Caco-2 (cell line): ENCODE results near the gene LRRC26. TPM values are rescaled to one million over a fixed set of nuclear protein-coding genes. Genes with fewer than 3 reads are reported as not detected.

Source experiments
- BruUV-seq: library from RNA; stranded (reverse); fragments of 400-500 nt; replicated peaks from 2 replicates; lab custom pipeline; 2021; lab: Mats Ljungman, UMichigan
- CTCF ChIA-PET: fragments of 300-600 bp; sonication (Branson Sonifier 250); formaldehyde crosslinking; loops from one replicate; lab custom pipeline; 2022; ENCODE audit warnings: antibody characterized with exemption; lab: Charles Lee
- POLR2A ChIA-PET: fragments of 300-600 bp; sonication (Branson Sonifier 250); formaldehyde crosslinking; loops from one replicate; lab custom pipeline; 2022; ENCODE audit warnings: antibody characterized with exemption; lab: Charles Lee
- DNase-seq, 2 experiments: peaks; one replicate each; pipeline versions ENCODE4 v3.0.0 to v3.0.0-alpha.2; 2020 to 2022
- H3K27me3 ChIP-seq: replicated peaks from 2 replicates; pipeline ENCODE4 v1.6.0; 2011; ENCODE audit warnings: low read length; ENCODE audit not compliant: control insufficient read depth, insufficient read depth
- H3K36me3 ChIP-seq: 2 replicates; pipeline ENCODE4 v1.5.1; 2011; ENCODE audit warnings: low read length; ENCODE audit not compliant: control insufficient read depth, insufficient read depth
- H3K4me1 ChIP-seq: fragments of 250-450 bp; sonication (Bioruptor Pico); 2 replicates; pipeline ENCODE4 v1.5.1; 2020; ENCODE audit warnings: mild to moderate bottlenecking
- H3K4me3 ChIP-seq: 2 replicates; pipeline ENCODE4 v1.5.1; 2011; ENCODE audit warnings: low read depth, mild to moderate bottlenecking, control low read depth, low read length
- H3K9me3 ChIP-seq: fragments of 250-450 bp; sonication (Bioruptor Pico); 2 replicates; pipeline ENCODE4 v1.5.1; 2020; ENCODE audit warnings: mild to moderate bottlenecking, moderate library complexity
- H3K27ac Mint-ChIP-seq: one replicate; pipeline ENCODE4 v1.8.0; 2022; ENCODE audit warnings: mixed read lengths; ENCODE audit not compliant: unreplicated experiment
- H3K27me3 Mint-ChIP-seq: one replicate; pipeline ENCODE4 v1.8.0; 2022; ENCODE audit warnings: mixed read lengths; ENCODE audit not compliant: insufficient read depth, unreplicated experiment
- H3K36me3 Mint-ChIP-seq: one replicate; pipeline ENCODE4 v1.8.0; 2022; ENCODE audit warnings: mild to moderate bottlenecking, mixed read lengths; ENCODE audit not compliant: insufficient read depth, unreplicated experiment
- H3K4me1 Mint-ChIP-seq: one replicate; pipeline ENCODE4 v1.8.0; 2022; ENCODE audit warnings: low read depth, mixed read lengths; ENCODE audit not compliant: unreplicated experiment
- H3K4me3 Mint-ChIP-seq: one replicate; pipeline ENCODE4 v1.8.0; 2022; ENCODE audit warnings: mild to moderate bottlenecking, moderate library complexity, mixed read lengths; ENCODE audit not compliant: unreplicated experiment
- H3K9me3 Mint-ChIP-seq: one replicate; pipeline ENCODE4 v1.8.0; 2022; ENCODE audit warnings: mixed read lengths; ENCODE audit not compliant: unreplicated experiment
- intact Hi-C: fragments of 100-400 bp; cut with micrococcal nuclease; formaldehyde crosslinking; loops from one replicate; pipeline ENCODE4 v1.10.0; 2022; ENCODE audit not compliant: unreplicated experiment
- total RNA-seq: library from RNA; stranded (reverse); gene quantifications from 2 replicates; pipeline ENCODE4 v1.2.3, GENCODE V29; 2022
- TF ChIP-seq, protein P1 (sequence below), 2 experiments: fragments of 200-600 bp in 1 of 2; IDR thresholded peaks; 1 replicate in 1 of 2; 2 replicates in 1 of 2; pipeline versions ENCODE4 v1.5.1 to v1.8.0; 2011 to 2022; ENCODE audit warnings: antibody characterized with exemption in 1 of 2, control low read depth in 1 of 2, inconsistent platforms in 1 of 2, low read depth in 1 of 2, low read length in 1 of 2, mild to moderate bottlenecking in 1 of 2, moderate library complexity in 1 of 2; ENCODE audit not compliant: insufficient read depth in 1 of 2, severe bottlenecking in 1 of 2, unreplicated experiment in 1 of 2

LRRC26 gene
- total RNA-seq, 1 experiment from 2014 or later: 2.9 TPM

DNA sequence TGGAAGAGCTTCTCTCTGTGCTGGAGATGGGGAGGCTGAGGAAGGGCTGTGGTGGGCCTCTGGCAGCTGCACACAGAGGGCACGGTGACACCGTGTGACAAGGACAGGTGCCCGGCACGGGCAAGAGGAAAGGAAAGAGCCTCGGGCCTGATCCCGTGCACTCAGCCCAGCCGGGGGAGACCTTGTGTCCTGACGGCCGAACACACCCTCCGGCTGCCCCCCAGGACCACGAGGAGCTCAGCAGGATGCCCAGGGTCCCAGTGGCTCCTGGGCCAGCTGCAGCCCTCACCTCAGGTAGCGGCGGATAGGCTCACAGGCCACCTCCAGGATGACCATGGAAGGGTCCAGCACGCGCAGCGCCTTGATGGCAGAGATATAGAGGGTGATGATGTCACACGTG, 13.0 kb upstream of the LRRC26 start:
- Mint-ChIP-seq H3K27ac (no peak overlapping the region), H3K4me1 (peaks cover 13% of the 10 kb centered on the region), H3K4me3 (no peak overlapping the region), H3K36me3 (peaks cover 37% of the 10 kb centered on the region), H3K9me3 (no peaks in the 10 kb centered on the region), H3K27me3 (no peaks in the 10 kb centered on the region)
- intact Hi-C loops: no loop called here
- POLR2A ChIA-PET: no interaction called here
- Histone ChIP-seq H3K4me1 (peaks cover 7% of the 10 kb centered on the region; the same call in 1 of the 2 replicates), H3K4me3 (no peak overlapping the region), H3K36me3 (peaks cover 2% of the 10 kb centered on the region), H3K9me3 (no peaks in the 10 kb centered on the region), H3K27me3 (no peaks in the 10 kb centered on the region)
- DNase-seq: no peak
- BruUV-seq: no TSS peak
- CTCF ChIA-PET: interaction anchor here (0.8 kb wide), 1 partner anchor 42 kb away, joined by 3 read pairs; no protein-coding TSS in a partner anchor
- TF ChIP-seq, protein P1, sequence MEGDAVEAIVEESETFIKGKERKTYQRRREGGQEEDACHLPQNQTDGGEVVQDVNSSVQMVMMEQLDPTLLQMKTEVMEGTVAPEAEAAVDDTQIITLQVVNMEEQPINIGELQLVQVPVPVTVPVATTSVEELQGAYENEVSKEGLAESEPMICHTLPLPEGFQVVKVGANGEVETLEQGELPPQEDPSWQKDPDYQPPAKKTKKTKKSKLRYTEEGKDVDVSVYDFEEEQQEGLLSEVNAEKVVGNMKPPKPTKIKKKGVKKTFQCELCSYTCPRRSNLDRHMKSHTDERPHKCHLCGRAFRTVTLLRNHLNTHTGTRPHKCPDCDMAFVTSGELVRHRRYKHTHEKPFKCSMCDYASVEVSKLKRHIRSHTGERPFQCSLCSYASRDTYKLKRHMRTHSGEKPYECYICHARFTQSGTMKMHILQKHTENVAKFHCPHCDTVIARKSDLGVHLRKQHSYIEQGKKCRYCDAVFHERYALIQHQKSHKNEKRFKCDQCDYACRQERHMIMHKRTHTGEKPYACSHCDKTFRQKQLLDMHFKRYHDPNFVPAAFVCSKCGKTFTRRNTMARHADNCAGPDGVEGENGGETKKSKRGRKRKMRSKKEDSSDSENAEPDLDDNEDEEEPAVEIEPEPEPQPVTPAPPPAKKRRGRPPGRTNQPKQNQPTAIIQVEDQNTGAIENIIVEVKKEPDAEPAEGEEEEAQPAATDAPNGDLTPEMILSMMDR (IDR thresholded peaks at IDR 0.05; ENCODE audit: insufficient read depth in 1 of 2, low read depth in 1 of 2, low read length in 1 of 2, severe bottlenecking in 1 of 2, unreplicated experiment in 1 of 2): no peak

DNA sequence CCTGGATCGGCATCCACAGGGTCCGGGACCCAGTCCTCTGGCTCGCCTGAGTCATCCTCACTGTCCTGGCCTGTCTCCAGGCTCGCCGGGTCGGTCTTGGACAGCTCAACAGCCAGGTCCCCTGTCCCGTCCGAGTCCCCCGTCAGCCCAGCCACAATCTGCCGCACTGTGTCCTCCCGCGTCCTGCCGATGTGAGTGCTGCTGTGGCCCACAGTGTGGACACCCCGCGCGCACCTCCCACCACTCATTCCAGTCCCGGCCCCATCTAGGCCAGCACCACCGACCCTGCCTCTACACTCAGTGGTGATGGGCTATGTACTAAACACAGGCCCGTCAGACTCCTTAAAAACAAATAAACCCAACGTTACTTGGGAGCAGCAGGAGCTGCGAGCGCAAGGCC, 11.8 kb upstream of the LRRC26 start:
- Histone ChIP-seq H3K9me3 (no peaks in the 10 kb centered on the region), H3K4me1 (no peaks in the 10 kb centered on the region), H3K4me3 (no peak overlapping the region), H3K27me3 (no peaks in the 10 kb centered on the region), H3K36me3 (peaks cover 2% of the 10 kb centered on the region)
- Mint-ChIP-seq H3K4me3 (no peak overlapping the region), H3K36me3 (peaks cover 34% of the 10 kb centered on the region), H3K4me1 (peaks cover 2% of the 10 kb centered on the region), H3K27me3 (no peaks in the 10 kb centered on the region), H3K9me3 (no peaks in the 10 kb centered on the region), H3K27ac (no peak overlapping the region)
- TF ChIP-seq, protein P1 (IDR thresholded peaks at IDR 0.05; ENCODE audit: insufficient read depth in 1 of 2, low read depth in 1 of 2, low read length in 1 of 2, severe bottlenecking in 1 of 2, unreplicated experiment in 1 of 2): no peak
- intact Hi-C loops: no loop called here
- no TSS peak for BruUV-seq
- ChIA-PET CTCF (no interaction called here), POLR2A (no interaction called here)
- DNase-seq: no peak

DNA sequence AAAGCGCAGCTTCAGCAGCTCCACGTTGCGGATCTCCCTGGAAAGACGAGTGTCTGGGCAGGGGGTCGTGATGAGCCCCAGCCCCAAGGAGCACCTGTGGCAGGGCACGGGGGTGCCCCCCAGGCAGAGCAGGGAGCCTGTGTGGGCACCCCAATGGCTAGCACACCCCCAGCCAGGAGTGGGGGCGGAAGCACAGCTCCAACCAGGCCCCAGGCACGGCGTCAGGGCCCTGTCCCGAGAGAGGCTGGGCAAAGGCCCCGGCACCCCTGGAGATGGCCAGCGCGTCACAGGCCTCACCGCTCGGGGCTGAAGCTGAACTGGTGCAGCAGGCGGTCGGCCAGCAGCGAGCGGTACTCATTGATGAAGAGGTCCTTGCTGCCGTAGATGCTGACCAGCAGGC, 10.6 kb upstream of the LRRC26 start:
- H3K36me3 Mint-ChIP-seq: peaks cover 42% of the 10 kb centered on the region
- ChIA-PET CTCF (interaction anchor here (0.6 kb wide), 1 partner anchor 29 kb away, joined by 5 read pairs; no protein-coding TSS in a partner anchor), POLR2A (no interaction called here)
- Histone ChIP-seq H3K9me3 (no peaks in the 10 kb centered on the region), H3K4me1 (no peaks in the 10 kb centered on the region), H3K4me3 (no peak overlapping the region), H3K27me3 (no peaks in the 10 kb centered on the region), H3K36me3 (peaks cover 1% of the 10 kb centered on the region)
- H3K27me3 Mint-ChIP-seq: no peaks in the 10 kb centered on the region
- H3K4me1 Mint-ChIP-seq: no peaks in the 10 kb centered on the region
- intact Hi-C loops: no loop called here
- no peaks in the 10 kb centered on the region for H3K9me3 Mint-ChIP-seq
- no peak overlapping the region for H3K27ac Mint-ChIP-seq
- DNase-seq: no peak
- TF ChIP-seq, protein P1 (IDR thresholded peaks at IDR 0.05; ENCODE audit: insufficient read depth in 1 of 2, low read depth in 1 of 2, low read length in 1 of 2, severe bottlenecking in 1 of 2, unreplicated experiment in 1 of 2): no peak
- H3K4me3 Mint-ChIP-seq: no peak overlapping the region
- no TSS peak for BruUV-seq
